GM10847 (cell line): Measurements from ENCODE around the gene HEATR5B.
A peak's percentile ranks its signal among the peaks of the same experiment; 100 is the strongest.

Experiments
- POLR2A ChIP-seq: IDR thresholded peaks from 2 replicates; pipeline ENCODE4 v1.6.1; 2011; ENCODE audit not compliant: insufficient read length; ENCODE audit errors: extremely low read depth

The HEATR5B gene

DNA sequence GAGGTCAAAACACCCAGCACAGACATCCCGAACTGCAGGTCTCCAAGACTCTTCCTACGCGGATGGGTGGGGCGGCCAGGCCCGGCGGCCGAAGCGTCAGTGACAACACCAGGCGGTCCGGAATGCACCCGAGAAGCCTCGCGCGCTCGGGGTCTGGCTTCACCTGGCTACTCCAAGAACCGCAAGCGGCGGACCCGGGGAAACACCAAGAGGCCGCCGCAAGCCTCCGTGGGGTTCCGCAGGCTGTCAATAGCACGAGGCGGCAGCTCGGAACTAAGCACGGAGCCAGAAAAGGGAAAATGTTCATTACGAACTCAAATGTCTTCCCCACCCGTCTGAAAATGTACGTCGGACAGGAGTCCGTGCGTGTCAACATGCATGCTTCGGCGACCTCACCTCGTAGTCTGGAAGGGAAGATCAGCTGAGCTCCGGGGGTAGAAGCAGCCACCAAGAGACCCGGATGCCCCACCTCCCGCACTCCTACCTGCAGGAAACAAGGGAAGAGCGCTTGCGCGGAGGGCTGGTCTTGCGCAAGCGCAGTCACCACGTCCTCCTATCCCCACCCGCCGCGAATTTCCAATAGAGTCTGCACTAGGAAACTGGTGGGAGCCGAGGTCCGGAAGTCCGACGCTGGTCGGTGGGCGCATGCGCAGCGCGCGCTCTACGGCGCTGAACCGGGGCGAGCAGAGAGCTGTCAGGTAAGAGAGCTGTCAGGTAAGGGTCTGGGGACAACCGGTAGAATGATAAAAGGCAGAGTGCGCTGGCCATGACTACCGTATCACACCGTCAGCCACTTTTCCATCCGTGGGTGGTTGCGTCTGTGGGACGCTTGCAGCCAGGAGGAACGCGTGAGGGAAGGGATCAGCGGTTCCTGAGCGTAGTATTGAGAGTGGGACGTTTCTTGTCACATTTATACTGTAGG, at the start of gene HEATR5B, which contains the start of gene GPATCH11:
TSS of gene HEATR5B (minus strand) at position 500 of the 922 bp plus-strand sequence. CDS start 958 bp downstream, outside the sequence.
TSS of gene GPATCH11 (plus strand) at position 646 of the 922 bp plus-strand sequence. CDS start 3,864 bp downstream, outside the sequence.
- TF ChIP-seq POLR2A = peak; percentile 67

DNA sequence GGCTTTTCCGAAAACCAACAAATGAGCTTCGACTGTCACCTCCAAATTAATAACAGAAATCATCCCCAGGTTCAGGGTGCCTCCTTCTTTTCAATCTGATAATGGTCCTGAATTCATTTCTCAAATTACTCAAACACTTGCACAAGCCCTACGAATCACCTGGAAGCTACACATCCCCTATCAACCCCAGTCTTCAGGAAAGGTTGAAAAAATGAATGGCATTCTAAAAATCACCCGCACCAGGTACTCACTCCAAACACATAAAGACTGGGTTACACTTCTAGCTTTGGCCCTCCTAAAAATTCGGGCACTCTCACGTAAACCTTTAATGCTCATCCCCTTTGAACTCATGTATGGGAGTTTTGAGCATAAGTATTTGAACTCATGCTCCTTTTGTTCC, 48.7 kb upstream of the HEATR5B start:
- TF ChIP-seq POLR2A = no peak

DNA sequence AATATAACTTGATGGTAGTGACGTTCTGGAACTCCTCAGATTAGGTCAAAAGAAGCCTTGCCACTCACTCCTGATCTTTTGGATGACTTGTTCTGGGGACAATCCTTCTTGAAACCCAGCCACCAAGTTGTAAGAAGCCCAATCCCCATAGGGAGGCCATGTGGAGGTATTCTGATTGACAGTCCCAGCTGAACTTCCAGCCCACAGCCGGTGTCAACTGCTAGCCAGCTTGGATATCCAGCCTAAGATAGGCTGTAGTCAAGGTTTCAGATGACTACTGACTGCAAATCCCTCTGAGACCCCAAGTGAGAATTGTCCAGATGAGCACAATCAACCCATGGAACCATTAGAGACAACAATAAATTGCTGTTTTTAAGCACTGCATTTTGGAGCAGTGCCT, 41.2 kb upstream of the HEATR5B start:
- TF ChIP-seq POLR2A = no peak

DNA sequence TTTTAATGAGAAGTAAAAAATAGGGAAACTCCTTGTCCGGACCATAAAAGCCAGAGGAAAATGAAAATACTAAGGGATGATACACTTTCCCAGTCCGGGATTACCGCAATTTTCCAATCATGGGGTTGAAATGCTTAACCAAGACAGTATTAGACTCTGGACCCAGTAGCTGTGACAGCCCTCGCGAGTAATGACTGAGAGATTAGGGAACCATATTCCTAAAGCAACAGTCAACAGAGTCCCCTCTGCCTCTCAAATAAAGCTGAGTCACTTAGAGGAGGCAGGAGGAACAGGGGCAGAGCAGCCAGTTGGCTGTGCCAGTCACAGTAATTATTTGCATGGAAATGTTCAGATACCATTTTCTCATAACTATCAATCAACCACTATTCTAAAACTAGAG, 35.0 kb upstream of the HEATR5B start:
- TF ChIP-seq POLR2A = no peak

DNA sequence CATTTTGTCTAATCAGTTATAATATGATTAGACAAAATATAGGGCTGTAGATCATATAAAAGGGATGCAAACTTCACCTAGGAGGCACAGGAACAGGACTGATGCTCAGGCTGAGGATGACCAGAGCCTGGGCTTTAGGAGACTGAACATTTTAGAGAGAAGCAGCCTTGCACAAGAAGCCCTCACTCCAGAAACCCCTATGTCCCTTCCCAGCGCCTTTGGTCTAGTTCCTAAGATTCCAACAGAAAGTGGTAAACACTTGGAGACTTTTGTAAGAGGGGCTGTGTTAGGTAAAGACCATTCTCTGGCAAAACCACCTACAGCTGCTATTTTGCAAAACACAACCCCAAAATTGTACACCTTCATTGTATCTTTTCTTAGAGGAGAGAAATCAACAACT, 33.4 kb upstream of the HEATR5B start:
- no peak for TF ChIP-seq POLR2A

DNA sequence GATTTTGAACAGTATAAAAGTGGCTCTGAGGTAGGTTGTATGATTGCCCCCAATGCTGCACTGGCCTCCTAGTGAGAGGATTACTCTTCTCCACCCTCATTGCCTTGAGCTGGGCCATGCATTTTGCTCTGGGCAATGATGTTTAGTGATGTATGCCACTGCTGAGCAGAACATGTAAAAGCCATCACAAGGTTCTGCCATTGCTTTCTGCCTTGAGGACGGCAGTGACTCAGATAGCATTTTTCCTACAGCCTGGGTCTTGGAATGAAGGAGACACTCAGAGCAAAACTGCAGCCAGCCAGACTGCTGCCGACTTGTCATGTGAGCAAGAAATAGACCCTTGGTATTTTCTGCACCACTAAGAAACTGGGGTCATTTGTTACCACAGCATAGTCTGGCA, 27.8 kb upstream of the HEATR5B start:
- no peak for TF ChIP-seq POLR2A

DNA sequence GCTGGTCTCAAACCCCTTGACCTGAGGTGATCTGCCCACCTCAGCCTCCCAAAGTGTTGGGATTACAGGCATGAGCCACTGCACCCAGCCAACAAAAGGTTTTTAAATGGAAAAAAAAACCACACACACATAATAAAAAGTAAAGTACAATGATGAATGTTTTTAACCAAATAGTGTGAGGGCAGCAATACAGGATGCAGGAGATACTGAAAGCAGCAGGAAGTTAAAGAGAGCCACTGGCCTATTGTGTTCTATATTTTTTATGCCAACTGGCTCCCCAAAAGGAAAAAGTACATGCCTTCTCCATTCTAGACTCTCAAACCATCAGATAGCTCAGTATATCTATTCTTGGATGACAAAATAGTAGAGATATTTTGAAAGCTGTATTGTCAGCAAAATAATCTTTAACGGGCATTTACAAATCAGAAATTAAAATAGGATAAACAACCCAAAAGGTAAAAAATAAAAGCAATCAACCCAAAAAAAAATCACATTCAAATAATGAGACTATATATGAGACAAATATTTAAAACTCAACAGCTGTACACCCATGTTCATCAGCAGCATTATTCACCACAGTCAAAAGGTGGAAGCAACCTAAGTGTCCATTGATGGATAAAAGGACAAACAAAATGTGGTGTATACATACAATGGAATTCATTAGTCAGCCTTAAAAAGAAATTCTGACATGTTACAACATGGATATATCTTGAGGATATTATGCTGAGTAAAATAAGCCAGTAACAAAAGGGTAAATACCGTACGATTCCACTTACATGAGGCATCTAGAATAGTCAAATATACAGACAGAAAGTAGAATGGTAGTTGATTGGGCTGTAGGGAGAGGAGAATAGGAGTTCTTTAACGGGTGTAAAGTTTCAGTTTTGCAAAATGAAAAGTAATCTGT, 26.4 kb upstream of the HEATR5B start:
- no peak for TF ChIP-seq POLR2A

DNA sequence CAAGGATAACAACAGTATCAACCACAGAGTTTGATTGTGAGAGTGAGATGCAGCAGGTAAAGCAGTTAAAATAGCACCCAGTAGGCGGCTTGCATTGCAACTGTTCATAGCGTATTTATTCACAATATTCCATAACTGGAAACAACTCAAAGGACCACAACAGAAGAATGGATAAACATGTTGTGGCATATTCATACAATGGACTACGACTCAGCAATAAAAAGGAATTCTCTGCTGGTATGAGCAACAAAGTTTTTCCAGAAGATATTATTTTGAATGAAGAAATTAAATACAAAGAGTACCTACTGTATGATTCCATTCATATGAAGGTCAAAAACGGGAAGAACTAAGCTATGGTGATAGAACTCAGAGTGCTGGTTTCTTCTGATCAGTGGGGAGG, 25.4 kb upstream of the HEATR5B start:
- no peak for TF ChIP-seq POLR2A

DNA sequence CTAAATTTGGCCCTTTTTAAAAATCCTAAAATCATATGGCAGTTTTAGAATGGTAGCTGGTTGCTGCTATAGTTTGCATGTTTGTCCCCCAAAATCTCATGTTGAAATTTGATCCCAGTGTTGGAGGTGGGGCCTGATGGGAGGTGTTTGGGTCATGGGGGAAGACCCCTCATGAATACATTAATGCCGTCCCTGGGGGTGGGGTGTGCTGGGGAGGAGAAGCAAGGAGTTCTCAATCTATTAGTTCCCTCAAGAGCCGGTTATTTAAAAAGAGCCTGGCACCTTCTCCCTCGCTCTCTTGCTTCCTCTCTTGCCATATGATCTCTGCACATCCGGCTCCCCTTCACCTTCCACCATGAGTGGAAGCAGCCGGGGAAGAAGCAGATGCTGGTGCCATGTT, 21.0 kb upstream of the HEATR5B start:
- no peak for TF ChIP-seq POLR2A

DNA sequence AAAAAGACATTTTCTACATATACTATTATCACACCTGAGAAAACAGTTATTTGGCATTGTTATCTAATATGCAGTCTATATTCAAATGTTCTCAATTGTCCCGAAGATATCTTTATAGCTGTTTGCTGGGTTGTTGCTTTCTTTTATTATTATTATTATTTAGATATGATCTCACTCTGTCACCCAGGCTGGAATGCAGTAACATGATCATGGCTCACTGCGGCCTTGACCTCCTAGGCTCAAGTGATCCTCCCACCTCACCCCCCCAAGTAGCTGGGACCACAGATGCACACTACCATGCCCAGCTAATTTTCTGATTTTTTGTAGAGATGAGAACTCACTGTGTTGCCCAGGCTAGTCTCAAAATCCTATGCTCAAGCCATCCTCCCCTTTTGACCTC, 20.0 kb upstream of the HEATR5B start:
- no peak for TF ChIP-seq POLR2A

DNA sequence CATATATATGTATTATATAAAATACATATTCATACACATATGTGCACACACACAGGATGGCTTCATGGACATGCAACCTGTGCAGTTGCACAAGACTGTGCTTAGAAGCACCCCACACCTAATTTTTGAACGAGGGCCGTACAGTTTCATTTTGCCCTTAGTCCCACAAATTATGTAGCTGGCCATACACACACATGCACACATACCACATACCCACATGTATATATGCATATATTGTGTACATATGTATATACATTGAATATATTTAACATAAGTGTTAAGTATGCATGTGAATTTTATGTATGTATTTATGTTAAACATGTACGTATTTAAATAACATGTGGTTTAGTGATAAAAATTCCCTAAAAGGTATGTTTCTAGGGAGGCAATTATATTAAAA, 18.4 kb upstream of the HEATR5B start:
- TF ChIP-seq POLR2A = no peak

DNA sequence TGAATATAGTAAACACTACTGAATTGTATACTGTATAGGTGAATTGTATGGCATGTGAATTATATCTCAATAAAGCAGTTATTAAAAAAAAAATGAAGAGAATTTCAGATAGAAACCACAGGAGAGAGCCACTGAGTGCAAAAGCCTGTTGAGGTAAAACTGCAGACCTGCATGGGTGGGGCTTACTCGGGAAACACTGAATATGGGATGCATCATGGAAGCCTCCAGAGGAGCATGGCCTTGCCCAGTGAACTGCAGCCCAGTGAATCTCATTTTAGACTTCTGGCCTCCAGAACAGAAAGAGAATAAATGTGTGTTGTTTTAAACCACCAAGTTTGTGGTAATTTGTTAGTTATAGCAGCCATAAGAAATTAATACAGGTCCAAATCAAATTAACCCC, 15.9 kb upstream of the HEATR5B start:
- no peak for TF ChIP-seq POLR2A

DNA sequence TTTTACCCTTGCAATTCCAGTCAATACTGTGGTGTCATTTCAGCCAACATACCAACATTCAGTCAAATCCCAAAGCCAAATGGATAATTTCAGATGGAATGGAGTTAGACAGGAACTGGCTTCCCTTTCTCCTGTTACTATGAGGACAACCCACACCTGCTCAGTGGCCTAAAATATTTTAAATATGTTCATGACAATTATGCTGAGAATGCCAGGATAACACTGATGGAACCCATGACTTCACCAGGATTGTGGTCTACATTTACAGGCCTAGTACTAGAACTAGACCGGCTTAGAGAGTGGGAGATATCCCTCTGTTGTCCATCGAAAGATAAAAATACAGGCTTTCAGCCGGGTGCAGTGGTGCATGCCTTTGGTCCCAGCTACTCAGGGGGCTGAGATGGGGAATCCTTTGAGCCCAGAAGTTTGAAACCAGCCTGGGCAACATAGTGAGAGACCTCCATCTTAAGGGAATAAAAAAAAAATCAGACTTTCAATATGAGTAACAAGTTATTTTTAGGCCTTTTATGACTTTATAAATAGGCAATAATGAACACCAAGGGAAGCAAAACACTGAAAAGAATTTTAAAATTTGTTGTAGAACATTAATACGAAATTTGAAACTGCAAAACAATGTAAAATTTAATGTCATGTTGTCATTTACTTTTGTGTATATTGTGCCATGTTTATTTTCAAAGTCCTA, 14.4 kb upstream of the HEATR5B start:
- TF ChIP-seq POLR2A = no peak

DNA sequence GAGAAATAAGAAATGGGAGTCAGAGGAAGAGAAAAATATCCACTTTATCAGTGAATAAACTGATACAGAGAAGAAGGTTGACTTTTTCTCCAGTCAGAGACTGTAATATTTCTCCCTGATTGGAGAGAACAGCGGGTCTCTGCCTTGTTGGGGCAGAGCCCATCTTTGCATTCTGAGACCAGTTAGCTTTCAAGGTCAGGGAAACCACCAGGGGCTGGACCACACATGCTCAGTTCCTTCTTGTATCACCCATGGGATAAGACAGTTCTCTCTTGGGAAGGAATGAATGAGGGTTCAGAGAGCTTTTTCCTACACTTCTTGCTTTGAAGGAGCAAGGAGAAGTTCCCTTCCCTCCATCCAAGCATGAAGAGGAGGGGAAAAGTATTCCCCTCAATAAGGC, 12.4 kb upstream of the HEATR5B start:
- TF ChIP-seq POLR2A = no peak

DNA sequence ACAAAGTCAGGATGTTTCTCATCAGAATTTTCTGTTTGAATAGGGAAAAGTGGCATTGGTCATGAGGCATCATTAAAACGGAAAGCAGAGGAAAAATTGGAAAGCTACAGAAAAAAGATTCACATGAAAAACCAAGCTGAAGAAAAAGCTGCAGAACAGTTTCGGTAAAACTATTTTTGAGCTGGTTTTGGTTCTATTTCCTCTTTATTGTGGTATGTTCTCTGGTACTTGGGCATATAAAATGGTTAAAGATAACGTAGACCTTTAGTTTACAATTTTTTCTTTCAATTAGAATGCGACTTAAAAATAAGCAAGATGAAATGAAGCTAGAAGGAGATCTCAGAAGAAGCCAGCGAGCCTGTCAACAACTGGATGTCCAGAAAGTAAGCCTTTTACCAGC, 7.7 kb upstream of the HEATR5B start:
- TF ChIP-seq POLR2A = no peak

DNA sequence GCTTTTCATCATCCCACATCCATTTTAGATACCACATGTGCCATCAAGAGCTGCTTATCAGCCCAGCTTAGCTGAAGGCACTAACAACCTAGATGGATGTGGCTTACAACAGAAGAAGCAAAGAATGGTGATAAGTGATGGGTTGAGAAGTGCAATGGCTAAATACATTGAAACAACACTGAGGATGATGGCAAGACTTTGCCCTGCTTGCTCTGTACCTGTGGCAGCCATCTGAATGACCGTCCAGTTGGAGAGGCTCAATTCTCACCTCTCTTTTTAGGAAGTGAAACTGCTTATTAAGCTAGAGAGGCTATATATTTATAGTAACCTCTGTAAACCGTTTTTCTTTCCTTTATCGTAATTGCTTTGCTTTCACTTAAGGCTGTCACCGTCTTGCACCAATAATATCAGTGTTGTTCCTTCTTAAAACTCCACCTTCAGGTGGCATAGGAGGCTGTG, 5.9 kb upstream of the HEATR5B start:
- TF ChIP-seq POLR2A = no peak

DNA sequence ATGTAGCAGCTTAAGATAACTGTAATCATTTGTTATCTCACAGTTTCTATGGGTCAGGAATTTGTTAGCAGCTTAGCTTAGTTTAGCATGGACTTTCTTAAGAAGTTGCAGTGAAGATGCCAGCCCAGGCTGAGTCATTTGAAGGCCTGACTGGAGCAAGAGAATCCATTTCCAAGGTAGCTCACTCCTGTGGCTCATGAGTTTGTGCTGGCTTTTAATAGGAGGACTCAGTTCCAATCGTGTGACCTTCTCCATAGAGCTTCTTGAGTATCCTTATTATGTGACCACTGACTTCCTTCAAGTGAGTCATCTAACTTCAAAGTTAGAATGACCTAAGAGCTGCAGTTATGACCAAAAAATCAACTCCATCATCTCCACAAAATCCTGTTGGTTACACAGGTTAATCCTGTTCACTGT, 1.6 kb upstream of the HEATR5B start:
- TF ChIP-seq POLR2A = no peak
